Measurements from ENCODE around the gene CTIF.

CTIF gene

DNA sequence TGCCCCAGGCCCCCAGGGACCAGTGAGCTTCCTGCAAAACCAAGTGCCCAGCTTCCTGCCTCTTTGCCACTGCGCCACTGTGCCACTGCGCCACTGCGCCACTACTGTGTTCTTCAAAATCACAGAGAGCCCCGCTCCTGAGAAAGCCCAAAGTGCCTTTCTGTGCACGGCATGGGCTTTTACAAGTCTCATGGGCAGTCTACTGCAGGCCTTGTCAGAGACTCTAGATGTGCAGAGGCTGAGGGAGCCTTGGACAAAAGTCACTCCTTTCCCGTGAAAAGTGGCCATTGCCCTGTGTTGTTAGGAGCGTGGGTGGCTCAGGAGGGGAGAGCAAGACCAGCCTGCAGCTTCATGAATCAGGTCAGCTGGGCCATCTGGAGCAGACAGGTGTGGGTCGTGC, 231.4 kb downstream of the CTIF start:
- no peak for FAIRE-seq

DNA sequence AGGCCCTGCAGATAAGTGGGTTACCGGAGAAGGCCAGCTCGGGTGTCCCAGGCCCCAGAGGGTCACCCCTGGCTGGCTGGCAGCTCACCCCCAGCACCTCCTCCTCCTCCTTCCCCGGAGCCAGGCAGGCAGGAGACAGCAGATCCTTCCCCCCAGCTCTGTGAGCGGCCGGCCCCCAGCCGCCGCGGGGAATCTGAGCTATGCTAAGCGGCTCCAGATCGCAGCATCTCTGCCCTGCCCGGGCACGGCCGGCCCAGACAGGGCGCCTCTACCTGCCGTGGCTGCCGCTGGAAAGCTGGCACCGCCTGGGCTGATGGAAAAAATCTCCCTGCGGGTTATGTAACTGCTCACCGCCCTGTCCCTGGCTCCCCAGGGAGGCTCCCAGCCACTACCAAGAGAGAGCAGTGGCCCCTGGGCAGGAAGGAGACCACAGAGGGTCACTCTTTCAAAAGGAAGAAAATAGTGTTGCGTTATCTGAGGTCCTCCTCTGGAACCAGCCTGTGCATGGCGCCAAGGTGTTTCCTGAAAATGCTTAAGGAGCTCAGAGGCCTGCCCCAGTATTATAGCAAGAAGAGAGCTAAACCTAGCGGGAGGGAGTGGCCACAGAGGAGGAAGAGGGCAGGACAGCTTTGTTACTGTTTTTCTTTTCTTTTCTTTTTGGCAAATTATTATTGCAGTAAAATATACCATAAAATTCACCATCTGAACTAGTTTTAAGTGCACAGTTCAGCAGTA, 233.0 kb downstream of the CTIF start:
- FAIRE-seq (no peak), DNase-seq (ENCODE audit: low spot score) (no peak)

More for the DNA sequence above, 231.4 kb downstream of the CTIF start:
- DNase-seq (ENCODE audit: low spot score), result no peak

DNA sequence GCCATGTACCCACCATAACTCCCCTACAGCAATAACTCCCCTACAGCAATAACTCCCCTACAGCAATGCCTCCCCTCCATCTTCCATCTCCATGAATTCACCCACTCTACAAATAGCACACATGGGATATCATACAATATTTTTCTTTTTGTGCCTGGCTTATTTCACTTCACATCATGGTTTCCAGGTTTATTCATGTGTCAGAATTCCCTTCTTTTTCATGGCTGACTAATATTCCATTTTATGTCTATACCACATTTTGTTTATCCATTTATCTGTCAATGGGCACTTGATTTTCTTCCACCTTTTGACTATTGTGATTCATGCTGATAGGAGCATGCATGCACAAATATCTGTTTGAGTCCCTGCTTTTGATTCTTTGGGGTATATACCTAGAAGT, 233.6 kb downstream of the CTIF start:
- FAIRE-seq (no peak), DNase-seq (ENCODE audit: low spot score) (no peak)

DNA sequence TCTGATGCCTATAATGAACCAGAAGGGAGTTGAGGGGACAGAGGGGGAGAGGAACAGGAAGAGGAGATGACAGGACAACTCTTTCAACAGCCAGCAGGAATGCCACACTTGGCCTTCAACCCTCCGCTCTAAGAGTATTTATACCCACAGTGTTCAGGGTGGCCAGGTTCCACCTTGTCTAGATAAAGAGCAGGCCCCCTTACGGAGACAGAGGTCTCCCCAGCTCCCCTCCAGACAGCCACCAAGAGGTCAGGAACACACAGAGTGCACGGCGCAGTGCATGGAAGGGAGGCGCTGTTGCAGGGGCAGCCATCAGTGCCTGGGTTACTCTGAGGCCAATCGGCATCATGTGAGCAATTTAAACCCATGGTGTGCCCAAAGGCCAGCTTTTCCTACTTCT, 235.0 kb downstream of the CTIF start:
- FAIRE-seq (no peak), DNase-seq (ENCODE audit: low spot score) (no peak)

- DNase-seq (ENCODE audit: low spot score) (no peak), FAIRE-seq (no peak)
Observed at GRCh38 chr18:48774941-48775340, 236.1 kb downstream of the CTIF start.

DNA sequence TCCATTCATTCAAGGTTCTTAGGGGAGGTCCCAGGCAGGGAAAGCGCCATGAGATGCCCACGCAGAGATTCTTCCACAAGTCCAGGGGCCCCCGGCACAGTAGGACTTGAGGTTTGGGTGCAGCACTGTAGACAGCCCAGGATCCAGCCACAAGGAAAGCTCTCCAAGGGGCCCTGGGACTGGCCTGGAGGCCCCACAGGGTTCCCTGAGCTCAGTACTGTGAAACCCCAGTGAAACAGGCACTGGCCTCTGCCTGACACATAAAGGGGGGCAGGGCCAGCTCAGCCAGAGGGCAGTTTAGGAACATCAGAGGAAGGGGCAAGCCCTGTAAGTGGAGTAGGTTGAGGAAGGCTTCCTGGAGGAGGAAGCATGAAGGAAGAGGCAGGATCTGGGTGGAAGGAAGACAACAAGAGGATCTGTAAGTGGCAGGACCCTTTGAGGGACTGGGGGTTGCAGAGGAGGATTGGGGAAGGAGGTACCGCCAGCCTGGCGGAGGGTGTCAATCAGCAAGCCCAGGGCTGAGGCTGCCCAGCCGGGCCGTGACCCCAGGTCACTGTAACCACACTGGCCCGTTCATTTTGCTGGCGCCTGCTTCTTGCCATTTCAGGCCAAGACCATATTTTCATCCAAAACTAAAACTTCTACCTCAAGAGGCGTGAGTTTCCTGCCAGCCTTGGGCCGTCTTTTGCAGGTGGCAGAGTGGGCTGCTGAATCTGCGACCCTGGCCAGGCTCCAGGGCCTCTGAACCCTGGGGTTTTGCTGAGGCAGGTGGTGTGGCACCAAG, 236.7 kb downstream of the CTIF start:
- DNase-seq (ENCODE audit: low spot score), result no peak

DNA sequence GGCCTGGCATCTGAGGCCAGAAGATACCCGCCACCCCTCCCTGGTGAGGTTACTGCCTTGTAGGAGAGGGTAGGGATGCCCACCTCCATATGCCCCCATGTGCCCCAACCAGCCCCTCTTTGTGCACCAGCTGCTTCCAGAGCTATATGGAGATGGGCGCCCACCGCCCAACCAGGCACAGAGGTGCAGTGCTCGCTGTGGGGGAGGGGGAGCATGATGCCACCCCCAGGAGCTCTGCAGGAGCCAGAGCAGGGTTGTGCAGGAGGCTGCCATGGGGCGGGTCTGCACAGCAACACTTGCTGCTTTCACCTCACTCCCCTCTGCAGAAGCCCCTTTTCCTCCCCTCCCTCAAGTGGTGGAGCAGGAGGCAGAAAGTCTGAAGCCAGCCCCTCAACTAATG, 237.3 kb downstream of the CTIF start:
- DNase-seq (ENCODE audit: low spot score) (no peak), FAIRE-seq (no peak)

More for the DNA sequence above, 236.7 kb downstream of the CTIF start:
- FAIRE-seq, result no peak

GRCh38 chr18:48776641-48777025, 237.8 kb downstream of the CTIF start:
- DNase-seq (ENCODE audit: low spot score) (no peak), FAIRE-seq (no peak)

DNA sequence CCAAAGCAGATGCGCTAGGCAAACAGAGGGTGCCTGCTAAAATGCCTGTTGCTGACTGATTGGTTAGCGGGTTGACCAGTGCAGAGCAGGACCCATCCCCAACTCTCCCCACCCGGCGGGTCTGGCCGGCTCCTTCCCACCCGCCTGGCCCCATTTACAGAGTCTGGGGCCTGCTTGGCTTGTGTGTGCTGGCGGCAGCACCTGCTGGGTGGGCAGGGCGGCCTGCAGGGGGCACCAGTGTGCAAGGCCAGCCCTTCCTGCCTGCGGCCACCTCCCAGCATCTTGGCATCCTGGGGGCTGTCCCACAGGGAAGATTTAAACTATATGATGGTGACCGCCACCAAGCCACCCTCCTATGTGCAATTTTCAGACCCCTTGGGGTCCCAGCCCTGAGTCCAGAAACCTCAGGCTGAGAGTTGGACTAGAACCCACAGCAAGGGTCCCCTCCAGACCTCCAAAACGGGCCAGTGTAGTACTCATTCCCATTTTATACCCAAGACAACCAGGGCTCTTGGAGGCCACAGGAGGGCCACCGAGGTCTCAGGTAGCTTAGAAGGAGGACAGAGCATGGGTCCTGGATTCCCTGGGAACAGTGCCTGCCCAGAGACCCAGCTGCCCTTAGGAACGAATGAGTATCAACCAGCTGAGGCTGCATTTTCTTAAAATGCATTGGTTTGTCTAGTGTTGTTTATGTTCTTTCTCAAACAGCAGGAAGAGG, 238.4 kb downstream of the CTIF start:
- no peak for FAIRE-seq
- peak; percentile 71 for DNase-seq (ENCODE audit: low spot score)

GRCh38 chr18:48777744-48778116, 238.9 kb downstream of the CTIF start:
- FAIRE-seq, result no peak
- no peak for DNase-seq (ENCODE audit: low spot score)

- no peak for DNase-seq (ENCODE audit: low spot score)
- no peak for FAIRE-seq
Observed at GRCh38 chr18:48778344-48779011, 239.6 kb downstream of the CTIF start.

DNA sequence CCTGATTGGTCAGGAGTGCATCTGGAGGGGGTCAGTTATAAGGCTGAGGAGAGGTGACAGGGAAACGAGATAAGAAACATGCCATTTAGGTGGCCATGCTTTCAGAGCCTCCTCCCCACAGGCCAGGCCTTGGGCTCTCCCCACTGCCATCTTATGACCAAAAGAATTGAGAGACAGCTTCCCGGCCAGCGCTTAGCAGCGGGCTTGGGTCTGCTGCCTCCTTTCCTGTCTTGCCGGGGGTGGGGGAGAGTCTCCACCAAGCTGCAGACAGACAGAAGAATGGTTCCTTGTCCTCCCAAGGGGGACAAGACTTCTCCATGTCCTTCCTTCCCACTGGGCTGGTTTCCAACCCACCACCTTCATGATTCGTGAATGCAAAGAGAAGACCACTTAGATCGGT, 240.6 kb downstream of the CTIF start:
- FAIRE-seq, result no peak

DNA sequence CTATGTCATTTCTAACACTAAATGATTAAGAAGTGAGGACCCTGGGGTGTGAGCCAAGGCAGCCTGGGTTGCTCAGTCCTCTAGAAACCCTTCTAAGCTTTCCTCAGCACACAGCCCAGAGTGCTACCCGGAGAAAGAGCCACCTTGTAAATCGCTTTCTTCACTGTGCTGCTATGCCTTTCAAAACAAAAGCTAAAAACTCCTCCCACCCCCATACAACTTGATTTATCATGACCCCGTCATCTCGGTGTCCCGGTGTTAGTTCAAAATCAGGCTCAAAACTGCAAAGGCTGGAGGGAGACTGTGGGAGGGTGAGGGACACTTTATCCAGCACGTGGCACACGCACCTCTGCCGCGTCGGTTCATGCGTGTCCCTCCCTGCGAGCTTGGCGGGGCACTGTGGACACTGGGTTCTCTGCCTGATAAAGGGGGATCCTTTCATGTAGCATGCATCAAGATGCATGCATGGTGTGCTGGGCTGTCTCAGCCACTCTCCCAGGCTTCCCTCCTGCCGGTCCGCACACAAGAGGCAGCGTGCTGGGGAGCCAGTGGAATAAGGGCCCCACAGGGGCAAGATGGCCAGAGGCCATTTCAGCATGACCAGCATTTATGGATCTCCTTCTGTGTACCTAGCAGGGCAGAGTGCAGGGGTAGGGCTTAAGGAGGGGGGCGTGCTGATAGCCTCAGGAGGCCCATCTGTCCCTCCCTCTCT, 241.5 kb downstream of the CTIF start:
- FAIRE-seq (no peak), DNase-seq (ENCODE audit: low spot score) (no peak)

More for the DNA sequence above, 240.6 kb downstream of the CTIF start:
- DNase-seq (ENCODE audit: low spot score), result no peak

DNA sequence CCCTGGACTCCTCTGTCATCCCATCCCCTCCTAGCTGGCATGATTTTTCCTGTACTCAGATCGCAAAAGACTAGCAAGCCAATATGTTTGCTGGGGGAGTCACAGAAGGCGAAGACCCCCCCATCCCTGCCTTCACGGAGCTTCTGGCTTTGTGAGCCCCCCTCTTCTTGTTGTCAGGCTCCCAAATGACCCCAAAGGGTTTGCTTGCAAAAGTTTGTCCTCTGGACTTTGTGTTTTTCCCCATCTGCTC, 242.0 kb downstream of the CTIF start:
- DNase-seq (ENCODE audit: low spot score) (no peak), FAIRE-seq (no peak)

- FAIRE-seq, result no peak
- DNase-seq (ENCODE audit: low spot score), result no peak
Observed at GRCh38 chr18:48781163-48781987, 242.5 kb downstream of the CTIF start.

- no peak for DNase-seq (ENCODE audit: low spot score)
- FAIRE-seq, result no peak
Observed at GRCh38 chr18:48781988-48782363, 243.1 kb downstream of the CTIF start.

DNA sequence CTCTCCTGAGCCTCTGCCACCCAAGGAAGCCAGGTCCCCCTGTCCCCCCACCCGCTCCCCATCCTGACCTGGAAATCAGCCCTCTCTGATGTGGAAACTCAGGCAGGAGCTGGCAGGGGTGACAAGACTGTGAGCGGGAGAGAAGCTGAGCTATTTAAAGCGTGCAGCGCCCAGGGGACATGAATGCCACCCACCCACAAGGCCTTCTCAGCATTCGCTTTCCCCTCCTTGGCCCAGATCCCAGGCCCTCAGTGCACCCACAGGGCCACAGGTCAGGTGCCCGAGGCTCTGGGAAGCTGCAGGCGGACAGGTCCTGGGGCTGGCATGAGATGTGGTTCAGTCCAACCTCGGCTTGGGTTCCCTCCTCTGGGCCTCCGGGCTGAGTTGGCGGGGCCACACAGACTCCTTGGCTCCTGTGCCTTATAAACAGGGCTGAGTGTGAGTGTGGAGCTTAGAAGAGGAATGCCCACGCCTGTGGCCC, 243.6 kb downstream of the CTIF start:
- FAIRE-seq, result no peak

DNA sequence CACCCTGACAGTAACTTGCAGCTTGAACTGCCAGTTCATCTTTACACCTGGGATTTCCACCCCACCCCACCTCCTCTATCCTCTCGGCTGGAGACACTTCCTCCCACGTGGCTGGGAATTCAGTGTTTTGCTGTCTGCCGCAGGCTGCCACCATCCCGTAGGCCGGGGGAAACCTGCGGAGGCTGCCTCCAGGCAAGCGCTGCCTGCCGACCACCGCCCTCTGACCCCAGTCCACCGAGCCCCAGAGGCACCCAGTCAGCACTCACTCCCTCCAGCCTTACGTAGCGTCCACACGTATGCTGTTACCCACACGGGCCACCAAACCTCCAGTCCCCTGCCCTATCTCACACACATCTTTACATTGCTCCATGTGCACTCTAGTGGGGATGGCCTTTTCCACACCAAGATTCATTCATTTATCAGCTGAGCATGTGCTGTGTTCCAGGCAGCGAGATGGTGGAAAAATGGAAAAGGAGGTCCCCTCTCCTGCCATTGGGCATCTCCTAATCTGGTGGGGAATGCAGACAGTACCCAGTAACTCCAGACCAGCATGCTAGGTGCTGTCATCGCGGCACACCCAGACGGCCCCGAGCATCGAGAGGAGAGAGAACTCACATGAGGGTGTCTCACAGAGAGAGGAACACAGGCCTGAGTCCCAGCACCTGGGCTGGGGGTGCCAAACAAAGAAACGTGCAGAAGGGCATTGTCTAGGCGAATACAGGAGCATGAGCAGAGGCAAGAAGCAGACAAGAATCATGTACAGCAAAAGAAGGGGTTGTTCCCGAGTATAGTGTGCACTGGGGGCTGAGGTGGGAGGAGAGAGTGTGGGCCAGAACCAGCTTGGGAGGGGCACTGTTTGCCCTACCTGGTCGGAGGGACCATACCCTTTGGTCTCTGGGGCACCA, 245.0 kb downstream of the CTIF start:
- DNase-seq (ENCODE audit: low spot score), result no peak
- FAIRE-seq, result no peak

More for the DNA sequence above, 243.6 kb downstream of the CTIF start:
- no peak for DNase-seq (ENCODE audit: low spot score)

GRCh38 chr18:48784656-48785055, 245.8 kb downstream of the CTIF start:
- FAIRE-seq, result no peak
- no peak for DNase-seq (ENCODE audit: low spot score)
